GM12872 (cell line): ENCODE data around the gene P2RX1.

Experiments used
- TF ChIP-seq, protein P1 (sequence below): IDR thresholded peaks from 3 replicates; pipeline ENCODE4 v1.5.1; 2011; ENCODE audit warnings: low read depth, mild to moderate bottlenecking, low read length, moderate library complexity; ENCODE audit not compliant: insufficient read depth

Gene P2RX1

DNA sequence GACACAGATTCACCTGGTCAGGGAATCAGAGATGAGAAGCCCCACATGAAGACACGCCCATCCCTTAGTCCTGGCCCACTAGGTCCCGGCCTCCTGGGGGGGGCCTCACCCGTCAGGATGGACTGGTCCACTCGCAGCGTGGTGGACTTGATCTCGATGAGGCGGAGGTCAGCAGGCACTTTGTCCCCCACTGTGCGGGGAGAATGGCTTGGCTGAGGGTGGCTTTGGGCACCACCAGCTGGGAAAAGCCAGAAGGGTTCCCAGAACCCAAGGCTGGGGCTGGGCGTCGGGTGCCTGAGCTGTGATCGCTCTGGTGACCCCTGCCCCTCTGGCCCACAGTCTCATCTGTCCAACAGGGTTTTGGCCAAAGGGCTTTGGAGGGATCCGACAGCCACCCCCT lies 34.3 kb upstream of the P2RX1 start:
- TF ChIP-seq, protein P1, sequence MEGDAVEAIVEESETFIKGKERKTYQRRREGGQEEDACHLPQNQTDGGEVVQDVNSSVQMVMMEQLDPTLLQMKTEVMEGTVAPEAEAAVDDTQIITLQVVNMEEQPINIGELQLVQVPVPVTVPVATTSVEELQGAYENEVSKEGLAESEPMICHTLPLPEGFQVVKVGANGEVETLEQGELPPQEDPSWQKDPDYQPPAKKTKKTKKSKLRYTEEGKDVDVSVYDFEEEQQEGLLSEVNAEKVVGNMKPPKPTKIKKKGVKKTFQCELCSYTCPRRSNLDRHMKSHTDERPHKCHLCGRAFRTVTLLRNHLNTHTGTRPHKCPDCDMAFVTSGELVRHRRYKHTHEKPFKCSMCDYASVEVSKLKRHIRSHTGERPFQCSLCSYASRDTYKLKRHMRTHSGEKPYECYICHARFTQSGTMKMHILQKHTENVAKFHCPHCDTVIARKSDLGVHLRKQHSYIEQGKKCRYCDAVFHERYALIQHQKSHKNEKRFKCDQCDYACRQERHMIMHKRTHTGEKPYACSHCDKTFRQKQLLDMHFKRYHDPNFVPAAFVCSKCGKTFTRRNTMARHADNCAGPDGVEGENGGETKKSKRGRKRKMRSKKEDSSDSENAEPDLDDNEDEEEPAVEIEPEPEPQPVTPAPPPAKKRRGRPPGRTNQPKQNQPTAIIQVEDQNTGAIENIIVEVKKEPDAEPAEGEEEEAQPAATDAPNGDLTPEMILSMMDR, result no peak

DNA sequence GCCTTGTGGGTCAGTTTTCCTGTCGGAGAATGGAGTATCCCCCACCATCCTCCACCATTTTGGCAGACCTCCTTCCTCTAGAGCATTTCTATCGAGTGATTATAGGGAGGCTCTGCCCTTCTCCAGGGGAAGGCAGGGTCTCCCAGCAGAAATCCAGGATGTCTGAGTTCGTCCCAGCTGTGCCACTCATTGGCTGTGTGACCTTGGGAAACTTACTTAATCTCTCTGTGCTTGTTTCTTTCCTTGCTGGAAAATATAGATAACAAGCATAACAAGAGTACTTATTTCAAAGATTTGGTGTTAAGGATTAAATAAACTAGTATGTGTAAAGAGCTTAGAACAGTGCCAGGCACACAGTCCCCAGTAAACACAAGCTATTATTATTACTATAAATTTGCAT lies 33.2 kb upstream of the P2RX1 start:
- TF ChIP-seq, protein P1, result no peak

DNA sequence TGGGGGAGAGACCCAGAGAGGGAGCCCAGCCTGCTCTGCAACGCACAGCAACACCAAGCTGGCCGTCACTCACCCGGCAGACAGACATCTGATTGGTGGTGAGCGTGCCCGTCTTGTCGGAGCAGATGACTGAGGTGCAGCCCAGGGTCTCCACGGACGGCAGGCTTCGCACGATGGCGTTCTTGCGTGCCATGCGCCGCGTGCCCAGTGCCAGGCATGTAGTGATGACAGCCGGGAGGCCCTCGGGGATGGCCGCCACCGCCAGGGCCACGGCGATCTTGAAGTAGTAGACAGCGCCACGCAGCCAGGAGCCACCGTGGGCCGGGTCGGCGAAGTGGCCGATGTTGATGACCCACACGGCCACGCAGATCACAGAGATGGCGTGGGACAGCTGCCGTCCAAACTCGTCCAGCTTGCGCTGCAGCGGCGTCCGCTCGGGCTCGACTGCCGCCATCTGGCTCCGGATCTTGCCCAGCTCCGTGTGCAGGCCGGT lies 31.1 kb upstream of the P2RX1 start:
- TF ChIP-seq, protein P1, result no peak

DNA sequence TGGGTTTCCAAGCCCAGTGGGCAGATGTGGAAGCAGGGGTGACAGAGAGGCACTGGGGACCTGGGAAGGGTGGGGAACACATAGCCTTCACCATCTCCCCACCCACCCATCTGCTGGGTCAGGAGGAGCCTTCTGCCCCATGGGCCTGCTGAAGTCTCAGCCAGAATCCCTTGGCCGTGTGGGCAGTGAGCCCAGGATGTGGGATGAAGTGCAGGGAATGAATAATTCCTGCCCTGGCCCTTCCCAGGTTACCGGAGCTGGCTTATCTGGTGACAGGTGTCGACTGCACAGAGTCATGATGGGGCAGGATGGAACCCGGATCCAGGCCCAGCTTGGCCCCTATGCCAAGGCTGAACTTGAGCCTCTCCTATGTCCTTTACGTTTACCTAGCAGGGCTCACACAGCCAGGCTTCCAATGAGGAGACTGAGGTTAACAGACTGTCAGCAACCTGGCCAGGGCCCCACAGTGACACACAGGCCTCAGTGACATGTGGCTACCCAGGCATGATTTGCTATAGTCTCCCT lies 30.5 kb upstream of the P2RX1 start:
- TF ChIP-seq, protein P1, result no peak

DNA sequence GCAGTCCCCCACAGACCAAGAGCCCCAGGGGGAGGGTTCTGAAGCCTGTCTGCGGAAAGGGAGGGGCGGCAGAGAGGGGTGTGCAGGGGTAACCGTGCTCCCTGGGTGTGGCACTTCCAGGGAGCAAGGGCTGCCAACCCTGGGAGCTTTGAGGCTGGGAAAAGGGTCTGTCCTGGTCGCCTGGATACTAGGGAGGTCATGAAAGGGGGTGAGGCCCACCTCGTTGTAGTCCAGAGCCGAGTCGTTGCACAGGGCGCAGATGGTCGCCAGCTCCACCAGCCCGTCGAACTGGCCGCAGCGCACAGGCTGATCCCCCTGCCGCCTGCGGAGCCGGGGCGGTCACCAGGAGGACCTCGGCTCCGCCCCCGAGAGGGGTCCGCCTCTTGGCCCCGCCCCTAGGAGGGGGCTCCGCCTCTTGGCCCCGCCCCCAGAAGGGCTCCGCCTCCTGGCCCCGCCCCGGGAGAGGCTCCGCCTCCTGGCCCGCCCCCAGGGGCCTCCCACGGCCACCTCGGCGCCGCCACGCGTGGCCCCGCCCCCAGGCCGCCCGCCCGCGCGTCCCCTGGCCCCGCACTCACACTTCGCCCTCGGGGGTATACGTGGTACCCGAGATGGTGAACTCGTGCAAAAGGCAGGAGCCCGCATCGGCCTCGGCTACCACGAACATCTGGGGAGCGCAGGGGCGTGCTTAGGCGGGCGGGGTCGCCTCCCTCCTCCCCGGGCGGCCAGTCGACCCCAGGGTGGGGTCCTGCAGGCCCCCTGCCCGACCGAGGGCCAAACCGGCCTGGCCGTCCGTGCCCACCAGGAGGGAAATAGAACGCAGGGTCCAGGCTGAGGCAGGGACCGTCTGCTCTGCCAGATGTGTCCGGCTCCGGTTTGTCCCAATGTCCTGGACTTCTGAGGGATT lies 28.5 kb upstream of the P2RX1 start:
- TF ChIP-seq, protein P1, result no peak

DNA sequence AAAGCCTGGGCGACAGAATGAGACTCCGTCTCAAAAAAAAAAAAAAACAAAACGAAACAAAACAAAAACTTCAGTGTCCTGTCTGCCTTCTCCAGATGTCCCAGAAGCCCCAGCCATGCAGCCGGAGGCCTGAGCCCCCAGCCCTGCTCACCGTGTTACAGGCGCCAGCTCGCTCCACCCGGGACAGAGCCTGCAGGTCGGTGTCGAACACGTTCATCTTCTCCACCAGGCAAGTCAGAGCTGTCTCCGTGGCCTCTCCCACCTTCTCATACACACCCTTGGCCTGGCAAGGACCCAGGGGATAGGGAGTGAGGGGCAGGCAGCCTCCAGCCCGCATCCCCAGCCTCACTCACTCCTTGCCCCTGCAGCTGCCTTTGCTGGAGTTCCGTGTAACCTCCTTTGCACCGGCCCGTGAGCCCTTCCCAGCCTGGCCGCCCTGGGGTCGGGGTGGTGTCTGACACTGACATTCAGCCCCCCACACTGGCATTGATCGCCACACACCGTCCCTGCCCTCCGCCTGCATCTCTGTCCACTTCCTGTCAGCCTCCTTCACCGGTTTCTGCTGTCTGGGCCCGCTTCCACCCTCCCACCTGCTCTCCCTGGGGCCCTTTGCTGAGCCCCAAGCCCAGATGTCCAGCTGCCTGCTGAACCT lies 27.1 kb upstream of the P2RX1 start:
- TF ChIP-seq, protein P1, result no peak

DNA sequence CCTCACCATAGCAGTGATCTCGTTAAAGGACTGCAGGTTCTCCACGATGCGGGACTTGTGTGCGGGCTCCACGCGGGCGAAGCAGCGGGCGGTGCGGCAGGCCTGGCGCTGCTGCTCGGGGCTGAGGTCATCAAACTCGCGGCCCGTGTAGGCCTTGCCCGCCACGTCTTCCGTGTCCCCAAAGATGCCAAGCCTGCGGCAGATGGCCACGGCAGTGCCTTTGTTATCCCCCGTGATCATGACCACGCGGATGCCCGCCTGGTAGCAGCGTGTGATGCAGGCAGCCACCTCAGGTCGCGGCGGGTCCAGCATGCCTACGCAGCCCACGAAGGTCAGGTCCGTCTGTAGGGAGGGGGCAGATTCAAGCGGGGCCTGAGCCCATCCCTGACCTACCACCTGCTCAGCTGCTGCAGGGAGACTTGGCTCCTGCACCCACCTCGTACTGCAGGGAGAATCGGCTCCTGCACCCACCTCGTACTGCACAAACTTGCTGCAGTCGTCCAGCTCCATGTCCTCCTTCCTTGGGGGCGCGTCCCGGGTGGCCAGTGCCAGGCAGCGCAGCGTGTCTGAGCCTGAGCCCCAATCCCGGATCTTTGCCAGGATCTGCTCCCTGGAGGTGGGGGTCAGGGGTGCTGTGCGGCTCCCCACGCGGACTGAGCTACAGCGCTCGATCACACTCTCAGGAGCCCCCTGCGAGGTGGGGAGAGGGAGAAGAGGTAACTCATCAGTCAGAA lies 24.9 kb upstream of the P2RX1 start:
- TF ChIP-seq, protein P1, result no peak
